Measurements from ENCODE around the gene NR0B1.

GRCh38 chrX:30259927-30260326 is 49.3 kb downstream of the NR0B1 start:
- no peak for TF ChIP-seq GATA2 (IDR thresholded peaks at IDR 0.05; ENCODE audit: low read depth, low read length)
- TF ChIP-seq GATA3 (IDR thresholded peaks at IDR 0.05; ENCODE audit: low read depth, low read length), result no peak
